Transverse colon (tissue), 3 donors: ENCODE results near the gene DOCK1.

ENCODE experiments used
- EP300 ChIP-seq: sonication (generic); formaldehyde crosslinking; IDR thresholded peaks from one replicate; pipeline ENCODE4 v1.6.1; 2017; ENCODE audit warnings: antibody characterized with exemption, low read depth
- POLR2A ChIP-seq: fragments of 450-650 bp; IDR thresholded peaks from one replicate; pipeline ENCODE4 v1.6.1; 2016; ENCODE audit warnings: antibody characterized with exemption, mild to moderate bottlenecking, moderate library complexity
- POLR2AphosphoS5 ChIP-seq, 3 donors: sonication (generic); formaldehyde crosslinking; IDR thresholded peaks; one replicate each; pipeline ENCODE4 v1.6.1; 2016; ENCODE audit warnings: antibody characterized with exemption in 3 of 3

GRCh38 chr10:127015373-127015772 is 110.1 kb downstream of the DOCK1 start:
- no peak for TF ChIP-seq POLR2A
- no peak for TF ChIP-seq EP300
- TF ChIP-seq POLR2AphosphoS5 (IDR thresholded peaks at IDR 0.05), result no peak
